Measurements from ENCODE around the gene IL25. TPM values are rescaled to one million over a fixed set of nuclear protein-coding genes. Genes with fewer than 3 reads are reported as not detected.

IL25 gene
- total and polyA plus RNA-seq, 2 experiments from 2014 or later: not detected

GRCh38 chr14:23371865-23372264 lies 744 bp upstream of the IL25 start:
- Histone ChIP-seq H3K4me3 (no peak overlapping the region), H3K79me2 (replicated peaks; ENCODE audit: insufficient read depth) (no peaks in the 10 kb centered on the region), H3K9me2 (ENCODE audit: insufficient read depth) (peaks cover 4% of the 10 kb centered on the region; the same call in 1 of the 2 replicates), H3K4me2 (no peak overlapping the region), H3F3A (replicated peaks; ENCODE audit: low read depth) (peaks cover 5% of the 10 kb centered on the region), H4K20me1 (replicated peaks; ENCODE audit: insufficient read depth) (no peaks in the 10 kb centered on the region), H3K27me3 (ENCODE audit: insufficient read depth) (peaks cover 28% of the 10 kb centered on the region), H2AFZ (no peak overlapping the region), H3K4me1 (ENCODE audit: insufficient read depth) (peaks cover 14% of the 10 kb centered on the region), H3K27ac (ENCODE audit: low read depth) (no peak overlapping the region), H3K36me3 (ENCODE audit: insufficient read depth) (no peaks in the 10 kb centered on the region)
- H3K4me1 Mint-ChIP-seq: peaks cover 16% of the 10 kb centered on the region
- peaks cover 25% of the 10 kb centered on the region for H3K27me3 Mint-ChIP-seq (ENCODE audit: insufficient read depth, low read depth, poor library complexity)
- TF ChIP-seq, protein P1, sequence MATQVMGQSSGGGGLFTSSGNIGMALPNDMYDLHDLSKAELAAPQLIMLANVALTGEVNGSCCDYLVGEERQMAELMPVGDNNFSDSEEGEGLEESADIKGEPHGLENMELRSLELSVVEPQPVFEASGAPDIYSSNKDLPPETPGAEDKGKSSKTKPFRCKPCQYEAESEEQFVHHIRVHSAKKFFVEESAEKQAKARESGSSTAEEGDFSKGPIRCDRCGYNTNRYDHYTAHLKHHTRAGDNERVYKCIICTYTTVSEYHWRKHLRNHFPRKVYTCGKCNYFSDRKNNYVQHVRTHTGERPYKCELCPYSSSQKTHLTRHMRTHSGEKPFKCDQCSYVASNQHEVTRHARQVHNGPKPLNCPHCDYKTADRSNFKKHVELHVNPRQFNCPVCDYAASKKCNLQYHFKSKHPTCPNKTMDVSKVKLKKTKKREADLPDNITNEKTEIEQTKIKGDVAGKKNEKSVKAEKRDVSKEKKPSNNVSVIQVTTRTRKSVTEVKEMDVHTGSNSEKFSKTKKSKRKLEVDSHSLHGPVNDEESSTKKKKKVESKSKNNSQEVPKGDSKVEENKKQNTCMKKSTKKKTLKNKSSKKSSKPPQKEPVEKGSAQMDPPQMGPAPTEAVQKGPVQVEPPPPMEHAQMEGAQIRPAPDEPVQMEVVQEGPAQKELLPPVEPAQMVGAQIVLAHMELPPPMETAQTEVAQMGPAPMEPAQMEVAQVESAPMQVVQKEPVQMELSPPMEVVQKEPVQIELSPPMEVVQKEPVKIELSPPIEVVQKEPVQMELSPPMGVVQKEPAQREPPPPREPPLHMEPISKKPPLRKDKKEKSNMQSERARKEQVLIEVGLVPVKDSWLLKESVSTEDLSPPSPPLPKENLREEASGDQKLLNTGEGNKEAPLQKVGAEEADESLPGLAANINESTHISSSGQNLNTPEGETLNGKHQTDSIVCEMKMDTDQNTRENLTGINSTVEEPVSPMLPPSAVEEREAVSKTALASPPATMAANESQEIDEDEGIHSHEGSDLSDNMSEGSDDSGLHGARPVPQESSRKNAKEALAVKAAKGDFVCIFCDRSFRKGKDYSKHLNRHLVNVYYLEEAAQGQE (IDR thresholded peaks at IDR 0.05; ENCODE audit: unreplicated experiment): no peak
- TF ChIP-seq ZNF331 (CRISPR knock-in tag; IDR thresholded peaks at IDR 0.05; ENCODE audit: low read depth) (no peak), EZH2 (IDR thresholded peaks at IDR 0.05; ENCODE audit: low read depth, unreplicated experiment) (no peak), CREB1 (CRISPR knock-in tag; IDR thresholded peaks at IDR 0.05; ENCODE audit: low read depth) (no peak), ZNF462 (CRISPR knock-in tag; IDR thresholded peaks at IDR 0.05) (no peak), NANOG (IDR thresholded peaks at IDR 0.05; ENCODE audit: borderline replicate concordance) (no peak), POLR2AphosphoS5 (IDR thresholded peaks at IDR 0.05; ENCODE audit: low read depth) (no peak)
- no peaks in the 10 kb centered on the region for H3K9me3 Mint-ChIP-seq
- DNase-seq (ENCODE audit: low spot score) (no peak), ATAC-seq (no peak)
- H3K4me3 Mint-ChIP-seq: no peak overlapping the region
- no peaks in the 10 kb centered on the region; the same call in 2 of the 3 replicates for H3K36me3 Mint-ChIP-seq (ENCODE audit: low read depth)
- H3K27ac Mint-ChIP-seq: no peak overlapping the region

Measured in GM23338 (cell line).